ENCODE results near the gene COL15A1.

COL15A1 gene

DNA sequence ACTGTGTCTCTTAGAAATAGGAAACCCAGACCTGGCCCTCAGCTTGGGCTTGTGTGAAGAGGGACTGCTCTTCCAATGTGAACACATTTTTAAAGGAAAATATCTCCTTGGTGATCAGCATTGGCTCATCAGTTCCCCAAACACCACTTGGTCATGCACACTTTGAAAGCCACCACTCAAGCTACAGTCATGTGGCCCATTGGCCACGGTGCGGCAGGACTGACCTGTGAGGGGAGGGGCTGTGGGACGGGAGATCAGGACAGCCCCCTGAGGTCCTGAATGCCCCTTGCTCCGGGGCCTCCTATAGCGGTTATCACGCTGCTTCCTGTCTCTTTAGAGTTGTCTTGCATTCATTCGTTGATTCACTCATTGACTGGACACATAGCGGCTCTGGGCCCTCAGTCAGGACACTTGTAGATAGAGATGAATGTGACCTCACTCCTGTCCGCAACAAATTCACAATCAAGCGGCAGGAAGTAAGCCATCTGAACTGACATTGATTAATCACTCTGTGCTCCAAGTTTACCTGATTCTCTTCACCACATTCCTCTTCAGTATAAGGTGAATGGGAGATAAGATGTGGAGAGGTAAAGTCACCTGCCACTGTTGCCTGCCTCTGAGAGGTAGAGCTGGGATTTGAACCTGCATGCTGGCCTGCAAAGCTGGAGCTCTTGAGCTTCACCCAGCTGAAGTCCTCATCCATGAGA is 73.1 kb downstream of the COL15A1 start:
- no peak for DNase-seq (ENCODE audit: low read depth)
- TF ChIP-seq, protein P1, sequence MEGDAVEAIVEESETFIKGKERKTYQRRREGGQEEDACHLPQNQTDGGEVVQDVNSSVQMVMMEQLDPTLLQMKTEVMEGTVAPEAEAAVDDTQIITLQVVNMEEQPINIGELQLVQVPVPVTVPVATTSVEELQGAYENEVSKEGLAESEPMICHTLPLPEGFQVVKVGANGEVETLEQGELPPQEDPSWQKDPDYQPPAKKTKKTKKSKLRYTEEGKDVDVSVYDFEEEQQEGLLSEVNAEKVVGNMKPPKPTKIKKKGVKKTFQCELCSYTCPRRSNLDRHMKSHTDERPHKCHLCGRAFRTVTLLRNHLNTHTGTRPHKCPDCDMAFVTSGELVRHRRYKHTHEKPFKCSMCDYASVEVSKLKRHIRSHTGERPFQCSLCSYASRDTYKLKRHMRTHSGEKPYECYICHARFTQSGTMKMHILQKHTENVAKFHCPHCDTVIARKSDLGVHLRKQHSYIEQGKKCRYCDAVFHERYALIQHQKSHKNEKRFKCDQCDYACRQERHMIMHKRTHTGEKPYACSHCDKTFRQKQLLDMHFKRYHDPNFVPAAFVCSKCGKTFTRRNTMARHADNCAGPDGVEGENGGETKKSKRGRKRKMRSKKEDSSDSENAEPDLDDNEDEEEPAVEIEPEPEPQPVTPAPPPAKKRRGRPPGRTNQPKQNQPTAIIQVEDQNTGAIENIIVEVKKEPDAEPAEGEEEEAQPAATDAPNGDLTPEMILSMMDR (conservative IDR thresholded peaks at IDR 0.05; ENCODE audit: low read depth, low read length): no peak
- no peak overlapping the region for H3K4me3 ChIP-seq (ENCODE audit: low read length)

DNA sequence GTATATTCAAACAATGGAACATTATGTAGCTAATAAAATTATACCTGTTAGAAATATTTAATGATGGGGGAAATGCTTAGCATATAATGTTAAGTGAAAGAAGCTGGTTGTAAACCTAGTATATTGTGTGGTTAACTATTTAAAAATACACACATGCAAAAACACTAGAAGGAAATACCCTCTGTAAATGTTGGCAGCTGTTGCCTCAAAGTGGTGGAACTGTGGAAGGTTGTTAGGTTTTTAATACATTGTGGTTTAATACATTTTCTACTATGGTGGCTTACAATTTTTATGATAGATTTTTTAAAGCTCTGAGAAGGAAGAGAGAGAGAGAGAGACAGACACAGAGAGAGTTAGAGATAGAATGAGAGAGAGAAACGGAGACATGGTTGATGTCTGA is 74.9 kb downstream of the COL15A1 start:
- no peak overlapping the region for H3K4me3 ChIP-seq (ENCODE audit: low read length)
- DNase-seq (ENCODE audit: low read depth): no peak
- TF ChIP-seq, protein P1 (conservative IDR thresholded peaks at IDR 0.05; ENCODE audit: low read depth, low read length): no peak

DNA sequence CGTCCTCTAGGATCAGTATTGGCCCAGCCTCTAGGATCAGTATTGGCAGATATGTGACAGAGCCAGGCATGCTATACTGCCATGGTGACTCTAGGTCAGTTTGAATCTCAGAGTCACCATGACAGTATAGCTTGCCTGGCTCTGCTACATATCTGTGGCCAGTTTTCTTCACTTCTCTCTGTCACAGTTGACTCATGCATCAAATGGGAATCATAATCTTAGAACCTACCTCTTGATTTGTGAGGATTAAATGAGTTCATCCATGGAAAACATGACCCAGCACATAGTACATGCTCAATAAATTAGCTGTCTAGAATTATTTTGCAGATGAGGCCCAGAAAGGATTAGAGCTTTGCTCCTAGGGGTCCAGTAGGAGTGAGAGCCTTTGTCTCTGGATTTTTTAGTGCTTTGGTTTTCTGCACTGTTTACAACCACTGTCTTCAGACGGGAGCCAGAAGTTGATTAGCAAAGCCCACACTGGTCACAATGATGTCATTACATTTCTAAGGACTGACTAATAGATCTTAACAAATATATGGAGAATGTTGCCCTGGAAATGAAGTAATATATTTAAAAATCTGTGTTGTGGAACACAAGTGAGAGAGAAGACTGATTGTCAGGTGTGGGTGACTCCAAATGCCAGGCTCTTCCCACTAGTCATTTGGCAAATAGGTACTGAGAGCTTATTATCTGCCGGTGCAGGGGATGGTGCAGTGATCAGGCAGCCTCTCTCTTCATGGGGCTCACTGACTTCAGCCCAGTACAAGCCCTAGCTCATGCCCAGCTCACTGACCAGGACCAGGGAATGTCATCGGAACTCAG is 76.0 kb downstream of the COL15A1 start:
- TF ChIP-seq, protein P1 (conservative IDR thresholded peaks at IDR 0.05; ENCODE audit: low read depth, low read length): no peak
- H3K4me3 ChIP-seq (ENCODE audit: low read length): no peak overlapping the region
- peak; percentile 85 for DNase-seq (ENCODE audit: low read depth)

DNA sequence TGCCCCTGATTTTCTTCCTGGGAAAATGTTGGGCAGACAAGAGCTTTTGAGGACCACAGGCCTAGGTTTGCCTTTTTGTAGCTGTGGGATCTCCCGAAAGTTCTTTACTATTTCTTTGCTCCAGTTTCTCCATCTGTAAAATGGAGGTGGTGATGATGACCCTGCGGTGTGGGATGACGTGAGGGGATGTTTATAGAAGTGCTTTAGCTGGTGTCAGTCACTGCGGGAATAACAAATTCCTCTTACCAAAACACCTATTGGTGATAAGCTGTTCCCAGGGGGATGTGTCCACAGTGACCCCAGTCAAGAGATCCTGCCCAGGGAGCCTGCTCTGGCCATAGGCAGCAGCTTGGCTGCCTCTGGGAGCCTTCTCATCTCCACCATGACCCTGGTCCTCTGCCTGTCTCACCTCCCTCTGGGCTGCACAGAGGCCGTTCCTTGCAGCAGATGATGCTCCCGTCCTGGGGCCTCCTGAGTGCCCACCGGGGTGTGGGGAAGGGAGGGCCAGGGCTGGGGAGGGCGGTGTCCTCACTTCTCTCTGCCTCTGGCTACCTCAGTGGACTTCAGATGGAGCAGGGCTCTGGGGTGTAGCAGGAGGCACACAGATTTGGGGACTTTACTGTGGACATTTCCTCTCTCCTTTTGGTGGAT is 77.2 kb downstream of the COL15A1 start:
- DNase-seq (ENCODE audit: low read depth): no peak
- no peak overlapping the region for H3K4me3 ChIP-seq (ENCODE audit: low read length)
- TF ChIP-seq, protein P1 (conservative IDR thresholded peaks at IDR 0.05; ENCODE audit: low read depth, low read length): no peak

DNA sequence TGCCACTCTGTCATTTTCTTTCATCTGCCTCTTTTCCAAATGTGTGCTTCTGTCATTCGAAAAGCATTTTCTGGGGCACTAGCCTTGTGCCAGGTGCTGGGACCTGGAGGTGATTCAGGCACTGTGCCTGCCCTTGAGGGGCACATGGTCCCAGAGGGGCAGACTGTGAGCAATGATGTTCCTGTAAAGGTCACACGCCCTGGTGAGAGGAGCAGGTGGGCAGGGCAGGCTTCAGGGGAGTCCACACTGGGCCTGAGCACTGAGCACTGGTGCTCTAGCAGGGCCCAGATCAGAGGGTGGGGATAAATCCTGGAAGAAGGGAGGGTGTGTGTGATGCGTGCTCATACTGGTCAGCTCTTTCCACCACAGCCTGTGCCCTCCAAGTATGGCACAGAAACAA is 77.8 kb downstream of the COL15A1 start:
- TF ChIP-seq, protein P1 (conservative IDR thresholded peaks at IDR 0.05; ENCODE audit: low read depth, low read length): no peak
- no peak for DNase-seq (ENCODE audit: low read depth)
- no peak overlapping the region for H3K4me3 ChIP-seq (ENCODE audit: low read length)

DNA sequence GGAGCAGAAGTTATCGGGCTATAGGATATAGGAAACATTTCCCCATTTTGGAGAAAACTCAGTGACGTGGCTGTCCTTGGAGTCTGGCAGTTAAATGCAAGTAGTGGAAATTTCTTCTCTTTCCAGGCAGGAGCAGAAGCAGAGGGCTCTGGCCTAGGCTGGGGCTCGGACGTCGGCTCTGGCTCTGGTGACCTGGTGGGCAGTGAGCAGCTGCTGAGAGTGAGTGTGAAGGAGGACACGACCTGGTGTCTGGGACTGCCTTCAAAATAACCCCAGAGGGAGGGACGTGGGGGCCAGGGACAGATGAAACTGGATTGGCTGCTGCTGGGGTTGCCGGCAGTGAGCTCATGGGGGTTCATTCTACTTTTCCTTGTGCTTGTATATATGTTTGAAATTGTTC is 79.5 kb downstream of the COL15A1 start:
- DNase-seq (ENCODE audit: low read depth): no peak
- H3K4me3 ChIP-seq (ENCODE audit: low read length): no peak overlapping the region
- TF ChIP-seq, protein P1 (conservative IDR thresholded peaks at IDR 0.05; ENCODE audit: low read depth, low read length): no peak

All from retinal pigment epithelial cell (primary cell).